ENCODE results near the gene RPRML. TPM values are rescaled to one million over a fixed set of nuclear protein-coding genes. Genes with fewer than 3 reads are reported as not detected.

Gene RPRML
- polyA plus RNA-seq, 2 of the 4 experiments (the other 2 are of a cell fraction), result 0.10 TPM

- DNase-seq (ENCODE audit: low read depth in 1 of 2, low spot score in 1 of 2) (peak; percentile 77 to 96), FAIRE-seq (peak; percentile 49), ATAC-seq (peak; percentile 68 to 81)
- ChIA-PET CTCF (interaction anchor here (0.5 to 28.3 kb wide), 40 partner anchors 10 to 721 kb away, joined by 3 to 460 read pairs (median 5); partner anchors contain the start of genes GOSR2 and RPRML), POLR2A (interaction anchor here (0.9 to 1.0 kb wide), 2 partner anchors 13 to 161 kb away, joined by 3 to 4 read pairs; no protein-coding TSS in a partner anchor)
- Histone ChIP-seq H3K4me2 (no peak overlapping the region), H3K4me1 (no peaks in the 10 kb centered on the region), H3K4me3 (no peak overlapping the region), H3K27ac (no peak overlapping the region), H3K9me3 (no peaks in the 10 kb centered on the region)
- 79% methylated on average over 10 of the region's 10 CpGs for WGBS (ENCODE audit: missing lambda C conversion rate)
- TF ChIP-seq, protein P1, sequence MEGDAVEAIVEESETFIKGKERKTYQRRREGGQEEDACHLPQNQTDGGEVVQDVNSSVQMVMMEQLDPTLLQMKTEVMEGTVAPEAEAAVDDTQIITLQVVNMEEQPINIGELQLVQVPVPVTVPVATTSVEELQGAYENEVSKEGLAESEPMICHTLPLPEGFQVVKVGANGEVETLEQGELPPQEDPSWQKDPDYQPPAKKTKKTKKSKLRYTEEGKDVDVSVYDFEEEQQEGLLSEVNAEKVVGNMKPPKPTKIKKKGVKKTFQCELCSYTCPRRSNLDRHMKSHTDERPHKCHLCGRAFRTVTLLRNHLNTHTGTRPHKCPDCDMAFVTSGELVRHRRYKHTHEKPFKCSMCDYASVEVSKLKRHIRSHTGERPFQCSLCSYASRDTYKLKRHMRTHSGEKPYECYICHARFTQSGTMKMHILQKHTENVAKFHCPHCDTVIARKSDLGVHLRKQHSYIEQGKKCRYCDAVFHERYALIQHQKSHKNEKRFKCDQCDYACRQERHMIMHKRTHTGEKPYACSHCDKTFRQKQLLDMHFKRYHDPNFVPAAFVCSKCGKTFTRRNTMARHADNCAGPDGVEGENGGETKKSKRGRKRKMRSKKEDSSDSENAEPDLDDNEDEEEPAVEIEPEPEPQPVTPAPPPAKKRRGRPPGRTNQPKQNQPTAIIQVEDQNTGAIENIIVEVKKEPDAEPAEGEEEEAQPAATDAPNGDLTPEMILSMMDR (IDR thresholded peaks at IDR 0.05), result peak; percentile 93
- TF ChIP-seq RAD21 (conservative IDR thresholded peaks at IDR 0.05 in 1 of 2, IDR thresholded peaks at IDR 0.05 in 1 of 2), result peak; percentile 79 to 88
- 0 out of 2 replicates have a peak, but pooled peaks have one; percentile 33 for TF ChIP-seq HOXA7 (CRISPR knock-in tag; IDR thresholded peaks at IDR 0.05)
- no peak for TF ChIP-seq EHF (CRISPR knock-in tag; IDR thresholded peaks at IDR 0.05)
- TF ChIP-seq CEBPB (IDR thresholded peaks at IDR 0.05), result peak in 1 of 2 experiments; percentile 61; a peak in 2 of 4 replicates
- 0 out of 2 replicates have a peak, but pooled peaks have one; percentile 42 for TF ChIP-seq TFCP2L1 (CRISPR knock-in tag; IDR thresholded peaks at IDR 0.05)
- TF ChIP-seq HEYL (CRISPR knock-in tag; IDR thresholded peaks at IDR 0.05), result no peak
- peak; percentile 71 for TF ChIP-seq SMC3 (IDR thresholded peaks at IDR 0.05)
These were observed 36.4 kb downstream of the RPRML start for GRCh38 chr17:46942441-46943217.

- Histone ChIP-seq H3K27ac (peak overlapping the region in 1 of 2 experiments; percentile 46; a peak in 2 of 6 replicates), H3K4me1 (no peaks in the 10 kb centered on the region), H3K9me3 (no peaks in the 10 kb centered on the region), H3K4me2 (no peak overlapping the region), H3K4me3 (no peak overlapping the region)
- CTCF ChIA-PET, result interaction anchor here (0.6 to 28.3 kb wide), 39 partner anchors 9 to 742 kb away, joined by 3 to 460 read pairs (median 4); partner anchors contain the start of genes GOSR2, RPRML and WNT9B
- TF ChIP-seq GATA3 (IDR thresholded peaks at IDR 0.05; ENCODE audit: borderline replicate concordance), result no peak
- TF ChIP-seq ESRRA (IDR thresholded peaks at IDR 0.05; ENCODE audit: borderline replicate concordance, low read length), result 0 out of 2 replicates have a peak, but pooled peaks have one; percentile 18
- TF ChIP-seq JUN (IDR thresholded peaks at IDR 0.05), result 0 out of 5 replicates have a peak, but pooled peaks of 1 of the 2 experiments have one; percentile 31
- TF ChIP-seq EHMT2 (IDR thresholded peaks at IDR 0.05; ENCODE audit: low read depth), result no peak
- no peak for TF ChIP-seq PHF8 (IDR thresholded peaks at IDR 0.05; ENCODE audit: borderline replicate concordance, low read depth)
- 0 out of 2 replicates have a peak, but pooled peaks have one; percentile 44 for TF ChIP-seq MAZ (IDR thresholded peaks at IDR 0.05; ENCODE audit: borderline replicate concordance, low read depth, low read length)
- peak; percentile 59; the same call in 1 of the 2 replicates for TF ChIP-seq USF2 (IDR thresholded peaks at IDR 0.05)
- TF ChIP-seq, protein P1 (IDR thresholded peaks at IDR 0.05), result peak; percentile 95
- TF ChIP-seq CEBPB (IDR thresholded peaks at IDR 0.05), result 0 out of 4 replicates have a peak, but pooled peaks of 1 of the 2 experiments have one; percentile 33
- TF ChIP-seq RAD21 (conservative IDR thresholded peaks at IDR 0.05 in 1 of 2, IDR thresholded peaks at IDR 0.05 in 1 of 2), result peak; percentile 85 to 91
- peak; percentile 80 for TF ChIP-seq SMC3 (IDR thresholded peaks at IDR 0.05)
- no peak for TF ChIP-seq HES2 (IDR thresholded peaks at IDR 0.05)
- TF ChIP-seq HOXB5 (CRISPR knock-in tag; IDR thresholded peaks at IDR 0.05), result no peak
- FAIRE-seq, result peak; percentile 51
- POLR2A ChIA-PET, result no interaction called here
- ATAC-seq, result peak; percentile 74 to 85
- peak; percentile 84 to 97 for DNase-seq (ENCODE audit: low read depth in 1 of 2, low spot score in 1 of 2)
- WGBS (ENCODE audit: missing lambda C conversion rate), result 37% methylated on average over 7 of the region's 7 CpGs
These were observed 38.2 kb downstream of the RPRML start for GRCh38 chr17:46940692-46941404.

Data from A549 (cell line).